Measurements from ENCODE around the gene AKT2. TPM values are rescaled to one million over a fixed set of nuclear protein-coding genes. Genes with fewer than 3 reads are reported as not detected.

AKT2 gene
- total RNA-seq, 1 donor from 2014 or later, result 127 TPM

- H2AFZ ChIP-seq (ENCODE audit: low read depth, low read length), result no peak overlapping the region
- H3K9ac ChIP-seq (ENCODE audit: low read length), result no peak overlapping the region
- FAIRE-seq (no peak), DNase-seq (ENCODE audit: low read depth) (no peak)
- H3K9me3 ChIP-seq (ENCODE audit: insufficient read depth, low read depth, low read length), result no peaks in the 10 kb centered on the region
- Mint-ChIP-seq H3K27ac (ENCODE audit: unreplicated experiment) (no peak overlapping the region), H3K36me3 (ENCODE audit: low read depth, unreplicated experiment) (peaks cover 4% of the 10 kb centered on the region), H3K27me3 (ENCODE audit: low read depth, unreplicated experiment) (no peaks in the 10 kb centered on the region), H3K4me1 (ENCODE audit: low read depth, unreplicated experiment) (peaks cover 29% of the 10 kb centered on the region), H3K4me3 (ENCODE audit: unreplicated experiment) (no peak overlapping the region), H3K9me3 (ENCODE audit: unreplicated experiment) (no peaks in the 10 kb centered on the region)
- peaks cover 27% of the 10 kb centered on the region for H3K4me1 ChIP-seq (ENCODE audit: insufficient read depth, low read length)
- no peaks in the 10 kb centered on the region for H3K27me3 ChIP-seq (ENCODE audit: insufficient read depth, low read length)
- peaks cover 4% of the 10 kb centered on the region for H3K36me3 ChIP-seq (ENCODE audit: insufficient read depth, low read length)
- H3K4me2 ChIP-seq (ENCODE audit: low read length), result no peak overlapping the region
- no peaks in the 10 kb centered on the region for H3K79me2 ChIP-seq (ENCODE audit: insufficient read depth, low read length)
- H3K27ac ChIP-seq (ENCODE audit: low read depth, low read length), result no peak overlapping the region
- peaks cover 6% of the 10 kb centered on the region for H4K20me1 ChIP-seq (ENCODE audit: insufficient read depth, low read length)
- TF ChIP-seq EZH2 (IDR thresholded peaks at IDR 0.05; ENCODE audit: insufficient read depth, low read length), result no peak
- TF ChIP-seq CTCF (IDR thresholded peaks at IDR 0.05; ENCODE audit: insufficient read depth, low read depth, low read length), result no peak
- no peak overlapping the region for H3K4me3 ChIP-seq (ENCODE audit: insufficient read depth, low read depth, low read length)
Measured at GRCh38 chr19:40233811-40234389, 51.2 kb downstream of the AKT2 start.

- H3K4me3 Mint-ChIP-seq (ENCODE audit: unreplicated experiment), result no peak overlapping the region
- no peak for FAIRE-seq
Measured at GRCh38 chr19:40232949-40233810, 52.0 kb downstream of the AKT2 start.

More at GRCh38 chr19:40232949-40233810, 52.0 kb downstream of the AKT2 start:
- Mint-ChIP-seq H3K36me3 (ENCODE audit: low read depth, unreplicated experiment) (peaks cover 4% of the 10 kb centered on the region), H3K9me3 (ENCODE audit: unreplicated experiment) (no peaks in the 10 kb centered on the region), H3K4me1 (ENCODE audit: low read depth, unreplicated experiment) (peaks cover 30% of the 10 kb centered on the region), H3K27me3 (ENCODE audit: low read depth, unreplicated experiment) (no peaks in the 10 kb centered on the region), H3K27ac (ENCODE audit: unreplicated experiment) (no peak overlapping the region)
- Histone ChIP-seq H3K36me3 (ENCODE audit: insufficient read depth, low read length) (peaks cover 4% of the 10 kb centered on the region), H3K4me3 (ENCODE audit: insufficient read depth, low read depth, low read length) (no peak overlapping the region), H3K4me1 (ENCODE audit: insufficient read depth, low read length) (peaks cover 29% of the 10 kb centered on the region), H3K9ac (ENCODE audit: low read length) (no peak overlapping the region), H3K4me2 (ENCODE audit: low read length) (no peak overlapping the region), H3K79me2 (ENCODE audit: insufficient read depth, low read length) (no peaks in the 10 kb centered on the region), H3K27me3 (ENCODE audit: insufficient read depth, low read length) (no peaks in the 10 kb centered on the region), H2AFZ (ENCODE audit: low read depth, low read length) (no peak overlapping the region), H4K20me1 (ENCODE audit: insufficient read depth, low read length) (peaks cover 2% of the 10 kb centered on the region), H3K27ac (ENCODE audit: low read depth, low read length) (no peak overlapping the region), H3K9me3 (ENCODE audit: insufficient read depth, low read depth, low read length) (no peaks in the 10 kb centered on the region)
- no peak for DNase-seq (ENCODE audit: low read depth)
- no peak for TF ChIP-seq EZH2 (IDR thresholded peaks at IDR 0.05; ENCODE audit: insufficient read depth, low read length)
- no peak for TF ChIP-seq CTCF (IDR thresholded peaks at IDR 0.05; ENCODE audit: insufficient read depth, low read depth, low read length)
